H1 (cell line): ENCODE results near the gene SUB1. TPM values are rescaled to one million over a fixed set of nuclear protein-coding genes. Genes with fewer than 3 reads are reported as not detected.

Experiments used
- ASH2L ChIP-seq: fragments of 200-600, 300-600 bp; sonication (generic); IDR thresholded peaks from one replicate; pipeline ENCODE4 v1.7.1; 2017; ENCODE audit warnings: low read length
- CHD1 ChIP-seq: IDR thresholded peaks from 2 replicates; pipeline ENCODE4 v1.6.1; 2012; ENCODE audit warnings: low read depth, low read length, improper control_type of control experiment
- GABPA ChIP-seq: IDR thresholded peaks from 2 replicates; pipeline ENCODE4 v1.6.1; 2011; ENCODE audit warnings: mild to moderate bottlenecking, low read length, moderate library complexity, borderline replicate concordance; ENCODE audit not compliant: insufficient read depth
- JUND ChIP-seq: IDR thresholded peaks from 2 replicates; pipeline ENCODE4 v1.6.1; 2011; ENCODE audit warnings: mild to moderate bottlenecking, improper control_type of control experiment, low read length
- POU5F1 ChIP-seq: IDR thresholded peaks from 2 replicates; pipeline ENCODE4 v1.6.1; 2011; ENCODE audit warnings: low read depth, mild to moderate bottlenecking, low read length, moderate library complexity
- RXRA ChIP-seq: IDR thresholded peaks from 2 replicates; pipeline ENCODE4 v1.6.1; 2011; ENCODE audit warnings: low read depth, mild to moderate bottlenecking, low read length, moderate library complexity; ENCODE audit not compliant: insufficient read depth
- SIRT6 ChIP-seq: IDR thresholded peaks from one replicate; pipeline ENCODE4 v1.7.1; 2012; ENCODE audit warnings: low read length, inconsistent platforms
- SP4 ChIP-seq: IDR thresholded peaks from 2 replicates; pipeline ENCODE4 v1.6.1; 2012; ENCODE audit warnings: low read length, inconsistent platforms
- polyA plus RNA-seq, 7 experiments: library from polyadenylated mRNA; depleted of rRNA in 3 of 7; stranded (reverse) in 5 of 7; unstranded in 2 of 7; fragments of >200 nt in 5 of 7; fragments of 200-250 nt in 2 of 7; gene quantifications; 1 replicate in 5 of 7; 2 replicates in 1 of 7; 4 replicates in 1 of 7; pipeline versions ENCODE4 v1.2.1 to v1.2.3, GENCODE V29; 2011 to 2013; ENCODE audit warnings: missing spikeins in 2 of 7, mixed read lengths in 2 of 7
- total RNA-seq: library from RNA; stranded (reverse); fragmentation: NEBNext Ultra II Directional; extraction: Animal tissue kit (Norgen Biotek cat#: 25700); gene quantifications from 2 replicates; pipeline ENCODE4 v1.2.1, GENCODE V29; 2021
- TF ChIP-seq, protein P1 (sequence below), 3 experiments: IDR thresholded peaks; 1 replicate in 2 of 3; 2 replicates in 1 of 3; pipeline versions ENCODE4 v1.5.1 to v1.6.1; 2011; ENCODE audit warnings: low read length in 3 of 3, mild to moderate bottlenecking in 3 of 3, inconsistent platforms in 2 of 3, low read depth in 1 of 3, moderate library complexity in 1 of 3; ENCODE audit not compliant: insufficient read depth in 1 of 3; ENCODE audit errors: control extremely low read depth in 1 of 3

The SUB1 gene
- total and polyA plus RNA-seq, 2 of the 8 experiments (the other 6 are each of a cell fraction or from before 2014, with no cell fraction given): 83.9 to 325 TPM

DNA sequence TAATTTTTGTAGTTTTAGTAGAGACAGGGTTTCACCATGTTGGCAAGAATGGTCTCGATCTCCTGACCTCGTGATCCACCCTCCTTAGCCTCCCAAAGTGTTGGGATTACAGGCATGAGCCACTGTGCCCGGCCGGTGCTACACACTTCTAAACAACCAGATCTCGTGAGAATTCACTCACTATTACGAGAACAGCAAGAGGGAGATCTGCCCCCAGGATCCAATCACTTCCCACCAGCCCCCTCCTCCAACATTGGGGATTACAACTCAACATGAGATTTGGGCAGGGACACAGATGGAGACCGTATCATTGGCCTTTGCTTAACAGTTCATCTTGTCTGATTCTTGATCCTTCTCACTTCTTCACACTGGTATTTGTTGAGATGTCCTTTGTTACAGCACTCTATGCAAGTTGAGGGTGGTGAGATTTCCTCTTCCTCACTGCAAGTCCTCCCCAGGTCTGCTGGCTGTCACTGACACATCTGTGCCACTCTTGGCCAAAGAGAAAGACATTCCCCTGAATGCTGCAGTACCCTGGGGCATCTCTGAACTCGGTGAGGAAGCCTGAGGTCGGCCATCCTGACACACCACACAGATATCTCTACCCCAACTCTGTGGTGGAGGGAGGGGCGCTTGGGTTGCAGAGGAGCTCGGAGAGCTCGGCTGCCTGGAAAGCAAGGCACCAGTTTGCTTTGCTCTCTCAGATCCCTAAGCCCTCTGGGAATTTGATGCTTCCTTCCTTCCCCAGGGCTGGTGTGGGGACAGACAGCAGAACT lies 4.2 kb upstream of the SUB1 start (continued):
- TF ChIP-seq POU5F1 (no peak), RXRA (no peak), CHD1 (no peak), SP4 (no peak), GABPA (no peak), SIRT6 (no peak), JUND (no peak), ASH2L (no peak)
- TF ChIP-seq, protein P1, sequence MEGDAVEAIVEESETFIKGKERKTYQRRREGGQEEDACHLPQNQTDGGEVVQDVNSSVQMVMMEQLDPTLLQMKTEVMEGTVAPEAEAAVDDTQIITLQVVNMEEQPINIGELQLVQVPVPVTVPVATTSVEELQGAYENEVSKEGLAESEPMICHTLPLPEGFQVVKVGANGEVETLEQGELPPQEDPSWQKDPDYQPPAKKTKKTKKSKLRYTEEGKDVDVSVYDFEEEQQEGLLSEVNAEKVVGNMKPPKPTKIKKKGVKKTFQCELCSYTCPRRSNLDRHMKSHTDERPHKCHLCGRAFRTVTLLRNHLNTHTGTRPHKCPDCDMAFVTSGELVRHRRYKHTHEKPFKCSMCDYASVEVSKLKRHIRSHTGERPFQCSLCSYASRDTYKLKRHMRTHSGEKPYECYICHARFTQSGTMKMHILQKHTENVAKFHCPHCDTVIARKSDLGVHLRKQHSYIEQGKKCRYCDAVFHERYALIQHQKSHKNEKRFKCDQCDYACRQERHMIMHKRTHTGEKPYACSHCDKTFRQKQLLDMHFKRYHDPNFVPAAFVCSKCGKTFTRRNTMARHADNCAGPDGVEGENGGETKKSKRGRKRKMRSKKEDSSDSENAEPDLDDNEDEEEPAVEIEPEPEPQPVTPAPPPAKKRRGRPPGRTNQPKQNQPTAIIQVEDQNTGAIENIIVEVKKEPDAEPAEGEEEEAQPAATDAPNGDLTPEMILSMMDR (IDR thresholded peaks at IDR 0.05; ENCODE audit: control extremely low read depth in 1 of 3, insufficient read depth in 1 of 3, low read depth in 1 of 3, low read length in 3 of 3): no peak
